HFFc6 (cell line): Measurements from ENCODE around the gene RASIP1. TPM values are rescaled to one million over a fixed set of nuclear protein-coding genes. Genes with fewer than 3 reads are reported as not detected.

Experiments
- DNase-seq: peaks from one replicate; pipeline ENCODE4 v3.0.0-alpha.2; 2018
- H3K27ac Mint-ChIP-seq: 2 replicates; pipeline ENCODE4 v1.8.0; 2020; ENCODE audit warnings: mild to moderate bottlenecking, mixed read lengths
- H3K27me3 Mint-ChIP-seq: 2 replicates; pipeline ENCODE4 v1.8.0; 2021; ENCODE audit warnings: mild to moderate bottlenecking, moderate library complexity, mixed read lengths; ENCODE audit not compliant: insufficient read depth
- H3K36me3 Mint-ChIP-seq: 2 replicates; pipeline ENCODE4 v1.8.0; 2021; ENCODE audit warnings: low read depth, mixed read lengths
- H3K4me1 Mint-ChIP-seq: 2 replicates; pipeline ENCODE4 v1.8.0; 2020; ENCODE audit warnings: low read depth, mixed read lengths
- H3K4me3 Mint-ChIP-seq: 2 replicates; pipeline ENCODE4 v1.8.0; 2020; ENCODE audit warnings: mild to moderate bottlenecking, moderate library complexity, mixed read lengths
- H3K9me3 Mint-ChIP-seq: 2 replicates; pipeline ENCODE4 v1.8.0; 2020; ENCODE audit warnings: mild to moderate bottlenecking, mixed read lengths
- CTCF ChIP-seq: fragments of 200-600 bp; sonication (generic); IDR thresholded peaks from 2 replicates; pipeline ENCODE4 v1.5.0; 2021; ENCODE audit warnings: antibody characterized with exemption, mild to moderate bottlenecking
- total RNA-seq, 6 experiments: library from RNA; stranded (reverse); fragmentation: NEBNext Ultra II Directional; extraction: Animal tissue kit (Norgen Biotek cat#: 25700); gene quantifications; 2 replicates in 1 of 6; 3 replicates in 5 of 6; pipeline ENCODE4 v1.2.3, GENCODE V29; 2021

RASIP1 gene
- total RNA-seq, 6 experiments from 2014 or later, result 0.07 TPM; not detected in 5

- peaks cover 10% of the 10 kb centered on the region for H3K27me3 Mint-ChIP-seq
- no peak for DNase-seq
- no peaks in the 10 kb centered on the region for H3K9me3 Mint-ChIP-seq
- no peaks in the 10 kb centered on the region for H3K36me3 Mint-ChIP-seq
- H3K27ac Mint-ChIP-seq, result no peak overlapping the region
- peaks cover 8% of the 10 kb centered on the region; the same call in 1 of the 2 replicates for H3K4me1 Mint-ChIP-seq
- no peak for TF ChIP-seq CTCF
- no peak overlapping the region for H3K4me3 Mint-ChIP-seq
Measured at GRCh38 chr19:48678201-48678600, 62.2 kb downstream of the RASIP1 start.

GRCh38 chr19:48676887-48677286, 63.5 kb downstream of the RASIP1 start:
- Mint-ChIP-seq H3K27ac (no peak overlapping the region), H3K4me3 (no peak overlapping the region), H3K4me1 (peaks cover 8% of the 10 kb centered on the region; the same call in 1 of the 2 replicates), H3K27me3 (peaks cover 11% of the 10 kb centered on the region), H3K36me3 (no peaks in the 10 kb centered on the region), H3K9me3 (no peaks in the 10 kb centered on the region)
- DNase-seq, result no peak
- TF ChIP-seq CTCF, result no peak

- no peak overlapping the region for H3K4me3 Mint-ChIP-seq
- no peaks in the 10 kb centered on the region for H3K9me3 Mint-ChIP-seq
- no peak for TF ChIP-seq CTCF
- no peak overlapping the region for H3K27ac Mint-ChIP-seq
- peaks cover 8% of the 10 kb centered on the region; the same call in 1 of the 2 replicates for H3K4me1 Mint-ChIP-seq
- H3K36me3 Mint-ChIP-seq, result no peaks in the 10 kb centered on the region
- DNase-seq, result no peak
- peaks cover 11% of the 10 kb centered on the region for H3K27me3 Mint-ChIP-seq
Measured at GRCh38 chr19:48676487-48676886, 63.9 kb downstream of the RASIP1 start.

- peaks cover 11% of the 10 kb centered on the region for H3K27me3 Mint-ChIP-seq
- no peak overlapping the region for H3K4me3 Mint-ChIP-seq
- H3K27ac Mint-ChIP-seq, result no peak overlapping the region
- TF ChIP-seq CTCF, result peak; percentile 92
- peak; percentile 78 for DNase-seq
- H3K36me3 Mint-ChIP-seq, result no peaks in the 10 kb centered on the region
- H3K4me1 Mint-ChIP-seq, result peaks cover 8% of the 10 kb centered on the region; the same call in 1 of the 2 replicates
- no peaks in the 10 kb centered on the region for H3K9me3 Mint-ChIP-seq
Measured at GRCh38 chr19:48674921-48675824, 65.2 kb downstream of the RASIP1 start.

- Mint-ChIP-seq H3K4me3 (no peak overlapping the region), H3K36me3 (no peaks in the 10 kb centered on the region), H3K27ac (no peak overlapping the region), H3K4me1 (peaks cover 8% of the 10 kb centered on the region; the same call in 1 of the 2 replicates), H3K9me3 (peaks cover 5% of the 10 kb centered on the region; the same call in 1 of the 2 replicates), H3K27me3 (peaks cover 8% of the 10 kb centered on the region)
- DNase-seq, result no peak
- no peak for TF ChIP-seq CTCF
Measured at GRCh38 chr19:48674216-48674809, 66.1 kb downstream of the RASIP1 start.
